GM18526 (cell line): Measurements from ENCODE around the gene WIF1.

Source experiments
- POLR2A ChIP-seq: IDR thresholded peaks from 3 replicates; pipeline ENCODE4 v1.6.1; 2011; ENCODE audit not compliant: insufficient read length; ENCODE audit errors: extremely low read depth

WIF1 gene

GRCh38 chr12:65139389-65139788 lies 18.3 kb upstream of the WIF1 start:
- no peak for TF ChIP-seq POLR2A

GRCh38 chr12:65133879-65134278 lies 12.8 kb upstream of the WIF1 start:
- TF ChIP-seq POLR2A = no peak

GRCh38 chr12:65126482-65126881 lies 5.4 kb upstream of the WIF1 start:
- TF ChIP-seq POLR2A = no peak

- TF ChIP-seq POLR2A = no peak
Measured at GRCh38 chr12:65125975-65126374, 4.9 kb upstream of the WIF1 start.

GRCh38 chr12:65125247-65125646 lies 4.1 kb upstream of the WIF1 start:
- no peak for TF ChIP-seq POLR2A

GRCh38 chr12:65123435-65124063 lies 2.4 kb upstream of the WIF1 start:
- TF ChIP-seq POLR2A = no peak

- no peak for TF ChIP-seq POLR2A
Measured at GRCh38 chr12:65122703-65123102, 1.6 kb upstream of the WIF1 start.

GRCh38 chr12:65121956-65122469 lies 908 bp upstream of the WIF1 start:
- TF ChIP-seq POLR2A = no peak

GRCh38 chr12:65119063-65119462 lies 2.0 kb downstream of the WIF1 start:
- no peak for TF ChIP-seq POLR2A

GRCh38 chr12:65113621-65114035 lies 7.5 kb downstream of the WIF1 start:
- TF ChIP-seq POLR2A = no peak

GRCh38 chr12:65106948-65107347 lies 14.2 kb downstream of the WIF1 start:
- TF ChIP-seq POLR2A = no peak

GRCh38 chr12:65100140-65100539 lies 21.0 kb downstream of the WIF1 start:
- TF ChIP-seq POLR2A = no peak

GRCh38 chr12:65099182-65099581 lies 21.9 kb downstream of the WIF1 start:
- TF ChIP-seq POLR2A = no peak

GRCh38 chr12:65098364-65098763 lies 22.7 kb downstream of the WIF1 start:
- no peak for TF ChIP-seq POLR2A

GRCh38 chr12:65094722-65095121 lies 26.4 kb downstream of the WIF1 start:
- TF ChIP-seq POLR2A = no peak

- TF ChIP-seq POLR2A = no peak
Measured at GRCh38 chr12:65093606-65094005, 27.5 kb downstream of the WIF1 start.

- TF ChIP-seq POLR2A = no peak
Measured at GRCh38 chr12:65090461-65090860, 30.6 kb downstream of the WIF1 start.
